K562 (cell line): Measurements from ENCODE around the gene MMP24OS. TPM values are rescaled to one million over a fixed set of nuclear protein-coding genes. Genes with fewer than 3 reads are reported as not detected.

Experiments
- ATAC-seq: fragments of 200-7000 bp; cut with Tn5 transposase; 3 replicates; pipeline ENCODE4 v1.9.1; 2020; ENCODE audit warnings: moderate library complexity
- BruUV-seq: library from RNA; stranded (reverse); fragments of 400-500 nt; replicated peaks from 2 replicates; lab custom pipeline; 2021; lab: Mats Ljungman, UMichigan
- CTCF ChIA-PET: fragments of 300-600 bp; formaldehyde crosslinking; extraction: SDS; loops from one replicate; lab custom pipeline; 2021; ENCODE audit warnings: low intra/inter-chr PET ratio; lab: Yijun Ruan, JAX
- POLR2A ChIA-PET: fragments of 300-600, 350-650 bp; sonication (Branson Sonifier 250); formaldehyde crosslinking; extraction: SDS; loops from one replicate; lab custom pipeline; 2021; ENCODE audit warnings: antibody characterized with exemption, inconsistent platforms; lab: Yijun Ruan, JAX
- DNase-seq, 4 experiments: peaks; one replicate each; pipeline versions ENCODE4 v3.0.0 to v3.0.0-alpha.2; 2011 to 2018; ENCODE audit warnings: low spot score in 3 of 4, mixed read lengths in 3 of 4; ENCODE audit errors: extremely low read depth in 1 of 4
- FAIRE-seq: peaks from 2 replicates; lab custom pipeline; 2011; peaks lifted over from hg19 to GRCh38; lab: Jason Lieb, UNC
- H2AFZ ChIP-seq: 2 replicates; pipeline ENCODE4 v1.6.0; 2011; ENCODE audit warnings: low read depth, low read length, control low read depth, inconsistent platforms
- H3K27ac ChIP-seq: fragments of 200-600 bp; 3 replicates; pipeline ENCODE4 v1.8.0; 2011; ENCODE audit warnings: low read depth, mild to moderate bottlenecking, control low read depth, inconsistent platforms, low read length, moderate library complexity, mixed read lengths; ENCODE audit errors: extremely low read depth
- H3K27me3 ChIP-seq, 2 experiments: fragments of 300-600 bp in 1 of 2; 2 replicates in 1 of 2; 3 replicates in 1 of 2; pipeline versions ENCODE4 v1.6.0 to v1.8.0; 2011; ENCODE audit warnings: inconsistent platforms in 2 of 2, low read length in 2 of 2, mild to moderate bottlenecking in 1 of 2, mixed read lengths in 1 of 2, moderate library complexity in 1 of 2; ENCODE audit not compliant: control insufficient read depth in 2 of 2, insufficient read depth in 2 of 2
- H3K36me3 ChIP-seq: fragments of 300-600 bp; 3 replicates; pipeline ENCODE4 v1.8.0; 2011; ENCODE audit warnings: mild to moderate bottlenecking, low read length, inconsistent platforms; ENCODE audit not compliant: control insufficient read depth, insufficient read depth
- H3K4me1 ChIP-seq, 2 experiments: fragments of 200-600 bp in 1 of 2; replicated peaks in 1 of 2; 2 replicates in 1 of 2; 3 replicates in 1 of 2; pipeline versions ENCODE4 v1.5.1 to v1.8.0; 2011; ENCODE audit warnings: inconsistent platforms in 2 of 2, low read length in 2 of 2, mild to moderate bottlenecking in 1 of 2, mixed read lengths in 1 of 2, moderate library complexity in 1 of 2; ENCODE audit not compliant: control insufficient read depth in 2 of 2, insufficient read depth in 2 of 2
- H3K4me2 ChIP-seq: 2 replicates; pipeline ENCODE4 v1.6.1; 2011; ENCODE audit warnings: low read length, control low read depth, inconsistent platforms, mixed read lengths; ENCODE audit not compliant: insufficient read depth
- H3K4me3 ChIP-seq: fragments of 200-600 bp; sonication (generic), shearing (Covaris generic); 2 replicates; pipeline ENCODE4 v1.5.1; 2016; ENCODE audit warnings: control low read depth, inconsistent platforms
- H3K79me2 ChIP-seq: fragments of 200-600 bp; 3 replicates; pipeline ENCODE4 v1.8.0; 2011; ENCODE audit warnings: low read length, inconsistent platforms; ENCODE audit not compliant: control insufficient read depth, insufficient read depth
- H3K9ac ChIP-seq, 2 experiments: 2 replicates each; pipeline versions ENCODE4 v1.6.0 to v1.6.1; 2011; ENCODE audit warnings: low read depth in 2 of 2, low read length in 2 of 2, control low read depth in 1 of 2, inconsistent platforms in 1 of 2, mild to moderate bottlenecking in 1 of 2, mixed read lengths in 1 of 2; ENCODE audit not compliant: insufficient read depth in 1 of 2
- H3K9me1 ChIP-seq: one replicate; pipeline ENCODE4 v1.6.0; 2011; ENCODE audit warnings: inconsistent platforms, mild to moderate bottlenecking, low read length, moderate library complexity; ENCODE audit not compliant: control insufficient read depth, insufficient read depth
- H3K9me3 ChIP-seq: replicated peaks from 2 replicates; pipeline ENCODE4 v1.5.1; 2011; ENCODE audit warnings: low read depth, low read length, inconsistent platforms; ENCODE audit not compliant: control insufficient read depth, insufficient read depth
- H4K20me1 ChIP-seq: replicated peaks from 2 replicates; pipeline ENCODE4 v1.6.1; 2011; ENCODE audit warnings: low read length, inconsistent platforms, mixed read lengths; ENCODE audit not compliant: control insufficient read depth, insufficient read depth
- BRCA1 ChIP-seq, 2 experiments: fragments of 450-650 bp in 1 of 2; sonication (generic) in 1 of 2; formaldehyde crosslinking in 1 of 2; IDR thresholded peaks; 2 replicates each; pipeline versions ENCODE4 v1.5.0 to v1.6.1; 2017 to 2020; ENCODE audit warnings: mild to moderate bottlenecking in 1 of 2, missing genetic modification reagents in 1 of 2
- CBFA2T3 ChIP-seq: fragments of 450-650 bp; IDR thresholded peaks from 2 replicates; pipeline ENCODE4 v1.6.1; 2017
- CCNT2 ChIP-seq: IDR thresholded peaks from 2 replicates; pipeline ENCODE4 v1.6.1; 2011; ENCODE audit warnings: borderline replicate concordance, low read depth, mild to moderate bottlenecking, moderate library complexity, mixed read lengths, low read length; ENCODE audit not compliant: insufficient read length; ENCODE audit errors: extremely low read depth
- CHD4 ChIP-seq: fragments of 200-600 bp; sonication (generic); IDR thresholded peaks from 3 replicates; pipeline ENCODE4 v1.6.1; 2012; ENCODE audit warnings: low read depth, mild to moderate bottlenecking, mixed read lengths, low read length, inconsistent platforms; ENCODE audit not compliant: insufficient read depth, insufficient replicate concordance, poor library complexity, severe bottlenecking
- FOXA3 ChIP-seq, 2 experiments: fragments of 450-650 bp in 1 of 2; sonication (generic) in 1 of 2; formaldehyde crosslinking; IDR thresholded peaks in 1 of 2; conservative IDR thresholded peaks in 1 of 2; 2 replicates each; pipeline versions ENCODE4 v1.4.0 to v1.8.0; 2020 to 2022; ENCODE audit warnings: mild to moderate bottlenecking in 2 of 2, missing genetic modification reagents in 1 of 2
- FOXM1 ChIP-seq, 2 experiments: fragments of 450-650 bp in 1 of 2; sonication (generic) in 1 of 2; formaldehyde crosslinking in 1 of 2; IDR thresholded peaks; 2 replicates each; pipeline versions ENCODE4 v1.6.1 to v1.9.0; 2017 to 2022; ENCODE audit warnings: low read depth in 2 of 2, mild to moderate bottlenecking in 2 of 2, missing genetic modification reagents in 1 of 2, moderate library complexity in 1 of 2
- IRF2 ChIP-seq: sonication (generic); formaldehyde crosslinking; IDR thresholded peaks from 2 replicates; pipeline ENCODE4 v1.8.1; 2022; ENCODE audit warnings: mild to moderate bottlenecking, missing genetic modification reagents
- MECOM ChIP-seq: fragments of 250-450 bp; sonication (Bioruptor Pico); IDR thresholded peaks from 2 replicates; pipeline ENCODE4 v1.8.0; 2022; ENCODE audit warnings: inconsistent platforms
- MIER1 ChIP-seq: fragments of 450-650 bp; IDR thresholded peaks from 2 replicates; pipeline ENCODE4 v1.6.1; 2016; ENCODE audit warnings: antibody characterized with exemption, mild to moderate bottlenecking, low read depth
- PHB ChIP-seq: fragments of 250-450 bp; sonication (Bioruptor Pico); IDR thresholded peaks from 2 replicates; pipeline ENCODE4 v1.5.0; 2021
- RBM14 ChIP-seq: fragments of 200-400 bp; formaldehyde crosslinking; IDR thresholded peaks from 2 replicates; pipeline ENCODE4 v1.6.1; 2018; ENCODE audit warnings: low read depth, mild to moderate bottlenecking, low read length, moderate library complexity, borderline replicate concordance; ENCODE audit not compliant: insufficient read depth
- RERE ChIP-seq: sonication (generic); formaldehyde crosslinking; IDR thresholded peaks from 2 replicates; pipeline ENCODE4 v1.8.0; 2023; ENCODE audit warnings: missing genetic modification reagents, mild to moderate bottlenecking, borderline replicate concordance
- SIRT6 ChIP-seq: IDR thresholded peaks from one replicate; pipeline ENCODE4 v1.6.1; 2012; ENCODE audit warnings: low read depth, mild to moderate bottlenecking, control low read depth, inconsistent platforms, low read length, moderate library complexity
- YY1 ChIP-seq, 3 experiments: IDR thresholded peaks; 2 replicates each; pipeline ENCODE4 v1.6.1; 2011; ENCODE audit warnings: low read length in 2 of 3, mild to moderate bottlenecking in 2 of 3, moderate library complexity in 2 of 3, borderline replicate concordance in 1 of 3, control low read depth in 1 of 3, low read depth in 1 of 3; ENCODE audit not compliant: insufficient read depth in 3 of 3, insufficient replicate concordance in 2 of 3, control insufficient read depth in 1 of 3, insufficient read length in 1 of 3; ENCODE audit errors: extremely low read depth in 1 of 3
- ZNF212 ChIP-seq: fragments of 450-650 bp; formaldehyde crosslinking; IDR thresholded peaks from 2 replicates; pipeline ENCODE4 v1.4.0; 2020; ENCODE audit warnings: mild to moderate bottlenecking
- ZNF511 ChIP-seq: sonication (generic); formaldehyde crosslinking; IDR thresholded peaks from 2 replicates; pipeline ENCODE4 v1.8.0; 2022; ENCODE audit warnings: mild to moderate bottlenecking, missing genetic modification reagents
- WGBS: fragments of 100-300 bp; shearing (Covaris generic); methylation state at CpG from one replicate; pipeline ENCODE4 v1.1.6; 2016; ENCODE audit warnings: low coverage, mixed read lengths; ENCODE audit not compliant: insufficient coverage; ENCODE audit errors: missing lambda C conversion rate; 5-methylcytosine and 5-hydroxymethylcytosine counted together
- in situ Hi-C: fragments of 300-500 bp; cut with MboI; formaldehyde crosslinking; loops from 4 replicates; pipeline ENCODE4 v1.15.0; 2018; ENCODE audit warnings: inconsistent platforms, mixed read lengths
- intact Hi-C: fragments of 100-400 bp; cut with micrococcal nuclease; formaldehyde crosslinking; loops from 2 replicates; pipeline ENCODE4 v1.14.2; 2022
- polyA plus RNA-seq, 8 experiments: library from polyadenylated mRNA; depleted of rRNA in 4 of 8; stranded (reverse) in 5 of 8; unstranded in 3 of 8; fragments of >200 nt; fragmentation: Nextera tagmentation in 2 of 8; fragmentation: Illumina TruSeq in 1 of 8; extraction: Ambion mirVana in 2 of 8; extraction: Trizol in 1 of 8; gene quantifications; 2 replicates each; pipeline versions ENCODE4 v1.2.1 to v1.2.3, GENCODE V29; 2011 to 2014; ENCODE audit warnings: inconsistent platforms in 1 of 8, missing spikeins in 1 of 8
- total RNA-seq, 7 experiments: library from RNA; depleted of rRNA in 6 of 7; stranded (reverse); fragments of >200 nt in 6 of 7; fragmentation: Illumina TruSeq in 2 of 7; extraction: Trizol in 2 of 7; gene quantifications; 2 replicates each; pipeline versions ENCODE4 v1.2.1 to v1.2.3, GENCODE V29; 2011 to 2021; ENCODE audit warnings: low replicate concordance in 1 of 7

Gene MMP24OS
- total and polyA plus RNA-seq, 9 of the 15 experiments (the other 6 are each of a cell fraction or from before 2014, with no cell fraction given) = 0.92 to 41.5 (median 11.4) TPM

- Histone ChIP-seq H3K27me3 (no peaks in the 10 kb centered on the region), H3K79me2 (no peaks in the 10 kb centered on the region), H4K20me1 (no peaks in the 10 kb centered on the region), H3K4me2 (no peak overlapping the region), H3K9me1 (no peaks in the 10 kb centered on the region), H2AFZ (no peak overlapping the region), H3K9ac (no peak overlapping the region), H3K4me3 (no peak overlapping the region), H3K9me3 (no peaks in the 10 kb centered on the region), H3K36me3 (peaks cover 7% of the 10 kb centered on the region), H3K27ac (no peak overlapping the region), H3K4me1 (peaks cover 4 to 20% of the 10 kb centered on the region in 2 experiments; a peak in 4 of 5 replicates)
- intact Hi-C loops = no loop called here
- FAIRE-seq (no peak), ATAC-seq (no peak), DNase-seq (no peak)
- in situ Hi-C loops = loop anchor here (25.0 kb wide), 1 partner anchor 121 kb away; the partner anchor contains the start of gene GDF5
- POLR2A ChIA-PET = no interaction called here
- no TSS peak for BruUV-seq
- CTCF ChIA-PET = no interaction called here
- WGBS = 85% methylated on average over 2 of the region's 2 CpGs
- TF ChIP-seq IRF2 (CRISPR knock-in tag) (no peak), MECOM (CRISPR knock-in tag) (no peak), ZNF212 (CRISPR knock-in tag) (no peak), CBFA2T3 (no peak), CHD4 (no peak), SIRT6 (no peak), ZNF511 (CRISPR knock-in tag) (no peak), RBM14 (no peak), MIER1 (no peak), YY1 (IDR thresholded peaks at IDR 0.05; ENCODE audit: borderline replicate concordance in 1 of 3, control insufficient read depth in 1 of 3, extremely low read depth in 1 of 3, insufficient read depth in 3 of 3, insufficient read length in 1 of 3, insufficient replicate concordance in 2 of 3, low read depth in 1 of 3, low read length in 2 of 3) (no peak), CCNT2 (no peak), BRCA1 (IDR thresholded peaks at IDR 0.05) (no peak), BRCA1 (CRISPR knock-in tag; IDR thresholded peaks at IDR 0.05) (no peak), RERE (CRISPR knock-in tag) (no peak), PHB (no peak), FOXM1 (IDR thresholded peaks at IDR 0.05; ENCODE audit: low read depth) (no peak), FOXM1 (CRISPR knock-in tag; IDR thresholded peaks at IDR 0.05; ENCODE audit: low read depth) (no peak), FOXA3 (CRISPR knock-in tag; conservative IDR thresholded peaks at IDR 0.05 in 1 of 2, IDR thresholded peaks at IDR 0.05 in 1 of 2) (no peak)
Measured at GRCh38 chr20:35316086-35316485, 38.2 kb upstream of the MMP24OS start.
